Central memory CD4-positive, alpha-beta T cell (primary cell): ENCODE measurements around the gene PIK3C2B.
A peak's percentile ranks its signal among the peaks of the same experiment; 100 is the strongest.
"Not testable (repeated sequence)": the region's sequence is repeated elsewhere in the genome, so short reads cannot be mapped to it uniquely, and the experiment has no call there.

Source experiments
- DNase-seq: peaks from one replicate; pipeline ENCODE4 v3.0.0; 2022
- total RNA-seq, 3 experiments: gene quantifications; one replicate each; lab custom pipeline; 2026; lab: John Stamatoyannopoulos, UW

Gene PIK3C2B
- 18.1 to 61.0 (median 44.5) reads per million in 3 experiments for total RNA-seq

DNA sequence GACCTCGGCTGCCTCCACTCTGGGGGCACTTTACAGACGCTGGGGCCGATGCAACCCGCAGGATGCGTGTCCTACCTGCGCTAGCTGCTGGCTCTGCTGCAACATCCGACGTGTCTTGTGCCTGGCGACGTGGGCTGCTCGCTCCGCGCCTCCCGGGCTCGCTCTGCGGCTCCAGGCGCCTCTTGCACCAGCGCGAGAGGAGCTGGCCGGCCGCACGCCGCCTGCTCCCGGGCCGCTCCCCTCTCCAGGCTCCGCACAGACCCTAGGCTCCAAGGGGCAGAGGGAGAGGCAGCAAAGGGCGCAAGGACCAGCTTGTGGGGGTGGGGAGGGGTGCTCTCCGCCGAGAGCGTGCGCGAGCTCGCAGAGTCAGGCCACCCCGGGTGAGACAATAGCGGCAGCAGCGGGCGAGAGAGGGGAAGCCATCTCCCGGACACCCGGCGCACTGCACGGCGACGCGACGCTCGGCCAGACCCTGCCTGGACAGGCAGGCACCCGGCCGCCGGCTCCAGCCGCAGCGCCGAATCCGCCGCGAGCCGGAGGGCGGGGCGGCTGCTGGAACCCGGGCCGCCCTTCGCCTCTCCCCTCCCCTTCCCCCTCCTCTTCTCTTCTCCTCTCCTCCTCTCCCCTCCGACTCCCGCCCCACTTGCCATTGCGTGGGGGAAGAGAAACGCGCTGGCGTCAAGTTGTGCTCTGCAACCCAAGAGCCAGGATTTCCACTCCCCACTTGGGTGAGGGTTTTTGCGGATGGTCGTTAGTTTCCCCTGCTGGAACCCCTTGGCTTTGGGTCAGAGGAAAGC, at the start of gene PIK3C2B:
Gene PIK3C2B, minus strand, starts transcription at position 525 of the 797 bp plus-strand sequence. CDS start 25,003 bp downstream, outside the sequence.
- DNase-seq, result peak; percentile 70

DNA sequence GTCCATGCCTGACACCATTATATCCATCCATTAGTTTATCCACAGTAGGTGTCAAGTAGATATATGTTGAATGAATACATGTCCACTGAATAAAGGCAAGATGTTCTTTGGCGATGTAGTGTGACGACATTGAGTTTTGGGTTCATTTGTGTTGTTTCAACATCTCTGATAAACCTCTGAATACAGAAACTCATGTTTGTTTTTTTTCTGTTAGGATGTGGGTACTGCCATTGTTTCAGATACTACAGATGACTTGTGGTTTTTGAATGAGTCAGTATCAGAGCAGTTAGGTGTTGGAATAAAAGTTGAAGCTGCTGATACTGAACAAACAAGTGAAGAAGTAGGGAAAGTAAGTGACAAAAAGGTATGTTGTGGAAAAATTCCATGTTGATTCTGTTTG, 49.7 kb upstream of the PIK3C2B start:
- DNase-seq, result peak; percentile 65

DNA sequence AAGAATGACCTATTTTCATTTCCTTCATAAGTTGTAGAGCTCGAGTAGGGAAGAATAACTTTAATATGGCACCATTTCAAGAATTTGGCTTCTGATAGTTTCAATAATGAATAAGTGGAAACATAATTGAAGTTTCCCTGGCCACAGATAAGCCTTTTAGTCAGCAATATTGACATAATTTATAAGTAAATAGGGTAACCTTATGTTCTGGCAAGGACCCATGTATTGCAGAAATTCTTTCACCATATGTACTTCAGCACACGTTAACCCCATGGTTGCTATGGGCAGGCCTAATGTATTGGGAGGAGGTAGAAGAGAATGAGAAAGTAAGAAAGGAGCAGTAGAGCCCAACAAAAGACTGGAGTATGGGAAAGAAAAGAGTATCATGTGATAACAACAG, 47.0 kb upstream of the PIK3C2B start:
- no peak for DNase-seq

- no peak for DNase-seq
Measured at GRCh38 chr1:204532832-204533231, 38.2 kb upstream of the PIK3C2B start.

DNA sequence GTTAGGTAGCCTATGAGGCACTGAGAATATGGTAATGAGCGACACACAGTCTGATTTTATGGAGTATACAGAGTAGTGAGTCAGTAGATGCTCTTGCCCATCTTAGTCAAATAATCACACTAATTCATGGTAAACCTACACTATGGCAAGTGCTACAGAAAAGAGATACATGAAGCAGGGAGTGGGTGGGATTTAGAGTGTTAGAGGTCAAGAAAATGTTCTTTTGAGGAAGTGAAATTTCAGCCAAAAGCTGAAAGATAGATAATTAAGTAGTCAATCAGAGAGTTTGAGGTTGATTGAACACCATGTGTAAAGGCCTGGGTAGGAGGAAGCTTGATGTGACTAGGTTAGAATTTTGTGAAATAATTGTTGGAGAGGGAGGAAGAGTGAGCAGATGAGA, 36.3 kb upstream of the PIK3C2B start:
- DNase-seq, result no peak

- DNase-seq, result no peak
Measured at GRCh38 chr1:204529371-204529895, 34.8 kb upstream of the PIK3C2B start.

- DNase-seq, result no peak
Measured at GRCh38 chr1:204528677-204529076, 34.1 kb upstream of the PIK3C2B start.

- no peak for DNase-seq
Measured at GRCh38 chr1:204528241-204528640, 33.6 kb upstream of the PIK3C2B start.

GRCh38 chr1:204524986-204525385, 30.4 kb upstream of the PIK3C2B start:
- DNase-seq, result no peak

- DNase-seq, result no peak
Measured at GRCh38 chr1:204523605-204524215, 29.1 kb upstream of the PIK3C2B start.

- not testable (repeated sequence) for DNase-seq
Measured at GRCh38 chr1:204521941-204522521, 27.4 kb upstream of the PIK3C2B start.

DNA sequence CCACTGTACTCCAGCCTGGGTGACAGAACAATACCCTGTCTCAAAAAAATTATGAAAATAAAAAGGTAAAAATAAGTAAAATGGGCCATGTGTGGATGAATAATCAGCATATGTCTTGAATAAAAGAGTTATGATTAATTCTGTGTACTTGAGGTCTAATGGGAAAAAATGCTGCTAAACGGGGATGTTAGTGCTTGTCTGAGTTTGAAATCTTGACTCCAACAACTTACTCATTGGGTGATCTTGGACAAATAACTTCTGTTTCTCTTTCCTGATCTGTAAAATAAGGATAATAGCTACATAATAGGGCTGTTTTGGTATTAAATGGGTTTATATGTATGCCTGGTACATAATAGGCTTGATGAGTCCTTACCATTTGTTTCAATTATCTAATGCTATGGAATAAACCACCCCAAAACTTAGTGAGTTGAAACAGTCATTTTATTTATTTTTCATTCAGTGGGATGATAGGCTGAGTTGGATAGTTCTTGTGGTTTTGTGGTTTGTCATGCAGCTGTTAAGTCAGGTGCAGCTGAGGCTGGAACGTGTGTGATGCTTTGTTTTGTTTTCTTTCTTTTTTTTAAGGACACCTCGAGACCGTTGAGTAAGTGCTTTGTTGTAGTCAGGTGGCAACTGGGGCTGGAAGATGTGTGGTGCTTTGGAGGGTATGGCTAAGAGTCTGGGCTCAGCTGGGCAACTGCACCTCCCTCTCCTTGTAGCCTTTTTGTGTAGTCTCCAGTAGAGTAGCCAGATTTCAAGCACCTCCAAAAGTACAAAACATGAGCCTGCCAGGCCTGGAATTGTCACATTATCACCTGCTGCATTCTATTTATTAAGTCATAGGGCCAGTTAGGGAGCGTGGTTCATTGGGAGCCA, 26.5 kb upstream of the PIK3C2B start:
- peak; percentile 87 for DNase-seq

DNA sequence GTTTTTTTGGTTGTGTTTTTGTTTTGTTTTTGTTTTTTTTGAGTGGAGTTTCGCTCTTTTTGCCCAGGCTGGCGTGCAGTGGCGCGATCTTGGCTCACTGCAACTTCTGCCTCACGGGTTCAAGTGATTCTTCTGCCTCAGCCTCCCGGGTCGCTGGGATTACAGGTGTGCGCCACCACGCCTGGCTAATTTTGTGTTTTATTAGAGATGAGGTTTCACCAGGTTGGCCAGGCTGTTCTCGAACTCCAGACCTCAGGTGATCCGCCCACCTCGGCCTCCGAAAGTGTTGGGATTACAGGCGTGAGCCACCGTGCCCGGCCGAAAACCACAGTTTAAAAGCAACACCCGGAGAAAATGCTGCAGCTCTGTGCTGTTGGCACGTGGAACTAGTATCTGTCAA, 22.8 kb upstream of the PIK3C2B start:
- DNase-seq, result not testable (repeated sequence)

GRCh38 chr1:204516180-204516879, 21.7 kb upstream of the PIK3C2B start, which contains the start of gene MDM4:
Gene MDM4, plus strand, starts transcription at chr1:204516406. Its CDS starts 9,113 bp downstream, at chr1:204525519.
- peak; percentile 93 for DNase-seq

DNA sequence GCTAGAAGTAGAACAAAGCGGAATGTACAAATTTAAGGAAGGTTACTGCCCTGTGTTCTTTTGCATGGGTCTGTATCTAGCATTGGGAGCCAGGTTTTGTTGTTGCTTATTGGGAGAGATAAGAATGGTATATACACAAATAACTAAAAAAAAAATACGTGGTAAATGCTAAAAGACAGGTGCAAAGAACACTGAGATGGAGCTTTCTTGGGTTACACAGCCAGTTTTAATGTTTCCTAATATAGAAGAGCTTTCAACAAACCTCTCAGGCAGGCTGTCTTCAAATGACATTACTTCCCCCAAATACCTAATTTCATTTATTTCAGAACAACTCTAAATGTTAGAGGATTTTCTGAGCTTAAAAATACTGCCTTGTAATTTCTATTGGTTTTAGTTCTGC, 20.2 kb upstream of the PIK3C2B start:
- DNase-seq, result no peak

DNA sequence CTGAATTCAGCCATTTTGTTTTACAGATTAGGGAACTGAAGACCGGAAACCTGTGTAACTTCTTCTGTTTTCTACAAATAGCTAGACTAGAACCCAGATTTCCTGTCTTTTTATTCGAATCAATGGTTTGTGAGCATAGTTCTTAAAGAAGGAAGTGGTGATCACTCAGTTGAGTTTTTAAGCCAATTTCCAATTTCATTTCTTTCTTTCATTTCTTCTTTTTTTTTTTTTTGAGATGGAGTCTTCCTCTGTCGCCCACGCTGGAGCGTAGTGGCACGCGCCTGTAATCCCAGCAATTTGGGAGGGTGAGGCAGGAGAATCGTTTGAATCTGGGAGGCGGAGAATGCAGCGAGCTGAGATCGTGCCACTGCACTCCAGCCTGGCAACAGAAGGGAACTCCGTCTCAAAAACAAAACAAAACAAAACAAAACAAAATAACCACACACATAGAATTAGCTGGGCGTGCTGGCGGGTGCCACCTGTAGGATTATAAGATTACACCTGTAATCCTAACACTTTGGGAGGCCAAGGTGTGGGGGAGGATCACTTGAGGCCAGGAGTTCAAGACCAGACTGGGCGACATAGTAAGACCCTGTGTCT, 18.6 kb upstream of the PIK3C2B start:
- peak; percentile 80 for DNase-seq

GRCh38 chr1:204511366-204511765, 16.8 kb upstream of the PIK3C2B start:
- DNase-seq, result no peak

DNA sequence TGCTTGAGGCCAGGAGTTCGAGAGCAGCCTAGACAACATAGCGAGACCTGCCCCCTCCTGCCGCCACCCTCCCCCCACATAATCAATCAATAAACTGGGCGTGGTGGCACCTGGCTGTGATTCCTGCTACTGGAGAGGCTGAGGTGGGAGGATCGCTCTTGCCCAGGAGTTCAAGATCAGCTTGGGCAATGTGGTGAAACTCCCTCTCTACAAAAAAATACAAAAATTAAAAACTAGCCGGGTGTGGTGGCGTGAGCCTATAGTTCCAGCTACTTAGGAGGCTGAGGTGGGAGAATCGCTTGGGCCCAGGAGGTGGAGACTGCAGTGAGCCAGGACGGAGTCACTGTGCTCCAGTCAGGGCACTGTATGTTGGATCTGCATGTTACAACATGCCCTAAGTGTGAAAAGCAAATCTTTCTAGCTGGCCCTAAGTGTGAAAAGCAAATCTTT, 14.6 kb upstream of the PIK3C2B start:
- DNase-seq, result no peak

- DNase-seq, result no peak
Measured at GRCh38 chr1:204507317-204508105, 12.9 kb upstream of the PIK3C2B start.

DNA sequence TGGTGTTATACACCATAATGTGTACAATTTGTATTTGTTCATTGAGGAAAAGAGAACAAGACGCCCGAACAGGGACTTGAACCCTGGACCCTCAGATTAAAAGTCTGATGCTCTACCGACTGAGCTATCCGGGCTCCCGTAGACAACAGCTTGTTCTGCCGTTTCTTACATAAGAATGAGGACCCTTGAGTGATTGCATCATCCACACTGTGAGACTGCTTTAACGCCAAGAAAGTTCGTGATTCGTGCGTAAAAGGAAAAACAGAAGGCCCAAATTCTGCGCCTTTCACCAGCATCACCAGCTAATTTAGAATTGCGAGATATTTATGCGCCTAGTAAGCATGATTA, 12.3 kb upstream of the PIK3C2B start:
- DNase-seq, result peak; percentile 94
